H9 (cell line): ENCODE measurements around the gene GCM1. TPM values are rescaled to one million over a fixed set of nuclear protein-coding genes. Genes with fewer than 3 reads are reported as not detected.

ENCODE experiments used
- DNase-seq: peaks from one replicate; pipeline ENCODE4 v3.0.0-alpha.2; 2017
- H2AFZ ChIP-seq: one replicate; pipeline ENCODE4 v1.6.1; 2013; ENCODE audit warnings: mild to moderate bottlenecking, low read length, control low read depth, moderate library complexity
- H2AK5ac ChIP-seq: 2 replicates; pipeline ENCODE4 v1.6.1; 2013; ENCODE audit warnings: low read length, control low read depth, mixed read lengths; ENCODE audit not compliant: insufficient read length
- H2BK120ac ChIP-seq: one replicate; pipeline ENCODE4 v1.6.1; 2013; ENCODE audit warnings: low read depth, mild to moderate bottlenecking, low read length, control low read depth, inconsistent platforms; ENCODE audit not compliant: poor library complexity, severe bottlenecking
- H2BK12ac ChIP-seq: 2 replicates; pipeline ENCODE4 v1.6.1; 2013; ENCODE audit warnings: low read length, control low read depth, mixed read lengths, low read depth; ENCODE audit not compliant: insufficient read length
- H2BK15ac ChIP-seq: 2 replicates; pipeline ENCODE4 v1.6.1; 2013; ENCODE audit warnings: low read depth, low read length, control low read depth
- H2BK20ac ChIP-seq: one replicate; pipeline ENCODE4 v1.6.1; 2013; ENCODE audit warnings: low read depth, mild to moderate bottlenecking, low read length, control low read depth, inconsistent platforms; ENCODE audit not compliant: poor library complexity, severe bottlenecking
- H2BK5ac ChIP-seq: 2 replicates; pipeline ENCODE4 v1.6.1; 2013; ENCODE audit warnings: low read length, control low read depth, mixed read lengths; ENCODE audit not compliant: insufficient read length
- H3K14ac ChIP-seq: 2 replicates; pipeline ENCODE4 v1.6.1; 2013; ENCODE audit warnings: low read length, control low read depth; ENCODE audit not compliant: insufficient read depth
- H3K18ac ChIP-seq: 2 replicates; pipeline ENCODE4 v1.6.1; 2013; ENCODE audit warnings: low read depth, mild to moderate bottlenecking, mixed read lengths, low read length, control low read depth; ENCODE audit not compliant: insufficient read length
- H3K23ac ChIP-seq: 2 replicates; pipeline ENCODE4 v1.6.1; 2013; ENCODE audit warnings: low read length, control low read depth, mixed read lengths, low read depth; ENCODE audit not compliant: insufficient read length
- H3K23me2 ChIP-seq: 2 replicates; pipeline ENCODE4 v1.6.1; 2013; ENCODE audit warnings: low read depth, mild to moderate bottlenecking, mixed read lengths, low read length, control low read depth; ENCODE audit not compliant: insufficient read length, poor library complexity, severe bottlenecking
- H3K27ac ChIP-seq: 2 replicates; pipeline ENCODE4 v1.5.1; 2013; ENCODE audit warnings: low read length, control low read depth, mixed read lengths, low read depth; ENCODE audit not compliant: insufficient read length
- H3K27me3 ChIP-seq: 2 replicates; pipeline ENCODE4 v1.6.1; 2013; ENCODE audit warnings: low read length, control low read depth, inconsistent platforms; ENCODE audit not compliant: insufficient read depth
- H3K4ac ChIP-seq: 2 replicates; pipeline ENCODE4 v1.6.1; 2013; ENCODE audit warnings: low read depth, mild to moderate bottlenecking, control low read depth, inconsistent platforms, low read length, moderate library complexity
- H3K4me1 ChIP-seq: 2 replicates; pipeline ENCODE4 v1.6.1; 2013; ENCODE audit warnings: low read length, control low read depth, inconsistent platforms; ENCODE audit not compliant: insufficient read depth
- H3K4me2 ChIP-seq: 2 replicates; pipeline ENCODE4 v1.6.1; 2013; ENCODE audit warnings: low read length, control low read depth, mixed read lengths; ENCODE audit not compliant: insufficient read length, insufficient read depth
- H3K56ac ChIP-seq: 2 replicates; pipeline ENCODE4 v1.6.1; 2013; ENCODE audit warnings: low read depth, mild to moderate bottlenecking, mixed read lengths, low read length, control low read depth; ENCODE audit not compliant: insufficient read length
- H3K79me1 ChIP-seq: 2 replicates; pipeline ENCODE4 v1.6.1; 2013; ENCODE audit warnings: low read depth, mild to moderate bottlenecking, moderate library complexity, low read length, control low read depth, inconsistent platforms; ENCODE audit not compliant: insufficient read depth, poor library complexity, severe bottlenecking
- H3K79me2 ChIP-seq: 2 replicates; pipeline ENCODE4 v1.6.1; 2013; ENCODE audit warnings: low read length, control low read depth, inconsistent platforms; ENCODE audit not compliant: insufficient read depth
- H3K9ac ChIP-seq: 2 replicates; pipeline ENCODE4 v1.6.1; 2013; ENCODE audit warnings: low read length, control low read depth, mixed read lengths; ENCODE audit not compliant: insufficient read length; ENCODE audit errors: extremely low read depth
- H3K9me3 ChIP-seq: one replicate; pipeline ENCODE4 v1.6.1; 2013; ENCODE audit warnings: low read depth, low read length, inconsistent platforms; ENCODE audit not compliant: control insufficient read depth
- H3T11ph ChIP-seq: one replicate; pipeline ENCODE4 v1.6.1; 2013; ENCODE audit warnings: mild to moderate bottlenecking, low read length, control low read depth, inconsistent platforms
- H4K20me1 ChIP-seq: one replicate; pipeline ENCODE4 v1.6.1; 2013; ENCODE audit not compliant: control insufficient read depth, insufficient read length, insufficient read depth
- H4K5ac ChIP-seq: 2 replicates; pipeline ENCODE4 v1.6.1; 2013; ENCODE audit warnings: low read depth, mild to moderate bottlenecking, mixed read lengths, low read length, control low read depth; ENCODE audit not compliant: insufficient read length
- H4K8ac ChIP-seq: replicated peaks from 2 replicates; pipeline ENCODE4 v1.6.1; 2013; ENCODE audit warnings: low read length, control low read depth, mixed read lengths, low read depth; ENCODE audit not compliant: insufficient read length
- H4K91ac ChIP-seq: 2 replicates; pipeline ENCODE4 v1.6.1; 2013; ENCODE audit warnings: low read depth, mild to moderate bottlenecking, moderate library complexity, mixed read lengths, low read length, control low read depth; ENCODE audit not compliant: insufficient read length
- H3K27ac Mint-ChIP-seq, 3 experiments: 2 replicates in 2 of 3; 3 replicates in 1 of 3; pipeline ENCODE4 v1.8.0; 2020 to 2021; ENCODE audit warnings: mixed read lengths in 3 of 3, mild to moderate bottlenecking in 1 of 3, moderate library complexity in 1 of 3
- H3K27me3 Mint-ChIP-seq: 2 replicates; pipeline ENCODE4 v1.8.0; 2021; ENCODE audit warnings: low read depth, mild to moderate bottlenecking, moderate library complexity, mixed read lengths
- H3K36me3 Mint-ChIP-seq, 3 experiments: 2 replicates in 2 of 3; 3 replicates in 1 of 3; pipeline ENCODE4 v1.8.0; 2020 to 2021; ENCODE audit warnings: low read depth in 3 of 3, mixed read lengths in 3 of 3; ENCODE audit not compliant: insufficient read depth in 1 of 3
- H3K4me1 Mint-ChIP-seq, 2 experiments: 2 replicates each; pipeline ENCODE4 v1.8.0; 2020; ENCODE audit warnings: mixed read lengths in 2 of 2
- H3K4me3 Mint-ChIP-seq, 2 experiments: 2 replicates in 1 of 2; 3 replicates in 1 of 2; pipeline ENCODE4 v1.8.0; 2020 to 2021; ENCODE audit warnings: mild to moderate bottlenecking in 2 of 2, mixed read lengths in 2 of 2, moderate library complexity in 1 of 2
- H3K9me3 Mint-ChIP-seq, 2 experiments: 2 replicates in 1 of 2; 3 replicates in 1 of 2; pipeline ENCODE4 v1.8.0; 2020; ENCODE audit warnings: mild to moderate bottlenecking in 2 of 2, mixed read lengths in 2 of 2, moderate library complexity in 1 of 2
- WGBS: extraction: QIAGEN DNeasy Blood & Tissue Kit; methylation state at CpG from one replicate; pipeline ENCODE4 v1.1.7; 2013; ENCODE audit warnings: missing lambda C conversion rate, low lambda C conversion rate, mixed read lengths; ENCODE audit not compliant: insufficient read length; ENCODE audit errors: extremely low coverage; 5-methylcytosine and 5-hydroxymethylcytosine counted together
- total RNA-seq: library from RNA; stranded (reverse); gene quantifications from 2 replicates; pipeline ENCODE4 v1.2.1, GENCODE V29; 2021
- TF ChIP-seq, protein P1 (sequence below): fragments of 200-600 bp; sonication (generic); conservative IDR thresholded peaks from 3 replicates; pipeline ENCODE4 v1.8.0; 2021; ENCODE audit warnings: antibody characterized with exemption, mild to moderate bottlenecking

The GCM1 gene
- total RNA-seq, 1 experiment from 2014 or later = not detected

DNA sequence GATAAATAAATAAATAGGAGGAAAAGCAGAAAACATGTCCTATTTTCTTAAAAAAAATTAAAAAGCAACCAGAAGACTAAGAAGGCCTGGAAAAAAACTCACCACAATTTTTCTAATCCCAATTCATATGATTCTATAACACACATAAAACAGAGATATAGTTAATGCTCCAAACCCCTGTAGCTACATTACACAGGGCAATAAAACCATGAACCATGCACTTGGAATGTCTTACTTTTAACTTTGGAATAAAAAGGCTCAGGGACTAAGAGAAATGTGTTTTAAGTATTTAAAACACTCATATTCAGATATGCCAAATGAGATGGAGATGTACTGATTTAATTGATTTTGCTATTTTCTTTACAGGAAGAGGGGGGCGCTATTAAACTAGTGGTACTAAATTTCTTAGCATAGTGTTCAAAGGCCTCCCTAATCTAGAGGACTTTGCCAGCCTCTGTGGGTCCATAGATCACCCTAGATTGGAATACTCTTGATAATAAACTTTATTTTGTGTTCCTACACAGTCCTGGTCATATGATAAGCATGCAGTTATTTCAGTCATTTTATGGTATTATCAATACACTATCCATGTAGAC is 30.3 kb upstream of the GCM1 start:
- TF ChIP-seq, protein P1, sequence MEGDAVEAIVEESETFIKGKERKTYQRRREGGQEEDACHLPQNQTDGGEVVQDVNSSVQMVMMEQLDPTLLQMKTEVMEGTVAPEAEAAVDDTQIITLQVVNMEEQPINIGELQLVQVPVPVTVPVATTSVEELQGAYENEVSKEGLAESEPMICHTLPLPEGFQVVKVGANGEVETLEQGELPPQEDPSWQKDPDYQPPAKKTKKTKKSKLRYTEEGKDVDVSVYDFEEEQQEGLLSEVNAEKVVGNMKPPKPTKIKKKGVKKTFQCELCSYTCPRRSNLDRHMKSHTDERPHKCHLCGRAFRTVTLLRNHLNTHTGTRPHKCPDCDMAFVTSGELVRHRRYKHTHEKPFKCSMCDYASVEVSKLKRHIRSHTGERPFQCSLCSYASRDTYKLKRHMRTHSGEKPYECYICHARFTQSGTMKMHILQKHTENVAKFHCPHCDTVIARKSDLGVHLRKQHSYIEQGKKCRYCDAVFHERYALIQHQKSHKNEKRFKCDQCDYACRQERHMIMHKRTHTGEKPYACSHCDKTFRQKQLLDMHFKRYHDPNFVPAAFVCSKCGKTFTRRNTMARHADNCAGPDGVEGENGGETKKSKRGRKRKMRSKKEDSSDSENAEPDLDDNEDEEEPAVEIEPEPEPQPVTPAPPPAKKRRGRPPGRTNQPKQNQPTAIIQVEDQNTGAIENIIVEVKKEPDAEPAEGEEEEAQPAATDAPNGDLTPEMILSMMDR = 0 out of 3 replicates have a peak, but pooled peaks have one; percentile 13

More for the DNA sequence above, 30.3 kb upstream of the GCM1 start:
- Histone ChIP-seq H3K56ac (no peak overlapping the region), H2BK20ac (no peak overlapping the region), H3K18ac (no peak overlapping the region), H3K27me3 (no peaks in the 10 kb centered on the region), H2AK5ac (no peak overlapping the region), H2BK15ac (no peak overlapping the region), H3K79me1 (no peaks in the 10 kb centered on the region), H3K4me2 (no peak overlapping the region), H4K91ac (no peak overlapping the region), H3K9ac (no peak overlapping the region), H4K20me1 (no peaks in the 10 kb centered on the region), H2BK5ac (no peak overlapping the region), H3T11ph (no peak overlapping the region), H2AFZ (no peak overlapping the region), H3K79me2 (no peaks in the 10 kb centered on the region), H3K27ac (no peak overlapping the region), H3K4me1 (no peaks in the 10 kb centered on the region), H3K14ac (no peak overlapping the region), H4K8ac (no peak overlapping the region), H3K9me3 (no peaks in the 10 kb centered on the region), H3K4ac (no peak overlapping the region), H2BK12ac (no peak overlapping the region), H2BK120ac (no peak overlapping the region), H4K5ac (no peak overlapping the region), H3K23me2 (no peaks in the 10 kb centered on the region), H3K23ac (no peak overlapping the region)
- no peak for DNase-seq
- no CpG with 5 or more reads among the region's 1 CpG for WGBS
- no peaks in the 10 kb centered on the region for H3K9me3 Mint-ChIP-seq
- peaks cover 4 to 5% of the 10 kb centered on the region in 2 experiments for H3K4me1 Mint-ChIP-seq
- no peak overlapping the region for H3K27ac Mint-ChIP-seq
- no peaks in the 10 kb centered on the region for H3K36me3 Mint-ChIP-seq
- no peak overlapping the region for H3K4me3 Mint-ChIP-seq
- H3K27me3 Mint-ChIP-seq = no peaks in the 10 kb centered on the region; the same call in 1 of the 2 replicates
